ENCODE results near the gene CCDC175. TPM values are rescaled to one million over a fixed set of nuclear protein-coding genes. Genes with fewer than 3 reads are reported as not detected.

The CCDC175 gene
- polyA plus RNA-seq, 2 of the 4 experiments (the other 2 are of a cell fraction): not detected

- TF ChIP-seq TFCP2L1 (CRISPR knock-in tag; IDR thresholded peaks at IDR 0.05): no peak
Measured at GRCh38 chr14:59541731-59542130, 34.9 kb downstream of the CCDC175 start (continued).

GRCh38 chr14:59540852-59541251, 35.8 kb downstream of the CCDC175 start:
- CTCF ChIA-PET: no interaction called here
- ATAC-seq: no peak
- POLR2A ChIA-PET: interaction anchor here (0.7 kb wide), 1 partner anchor 57 kb away, joined by 3 read pairs; the partner anchor contains the start of gene L3HYPDH
- TF ChIP-seq RAD21 (conservative IDR thresholded peaks at IDR 0.05 in 1 of 2, IDR thresholded peaks at IDR 0.05 in 1 of 2) (no peak), HOXB13 (CRISPR knock-in tag; IDR thresholded peaks at IDR 0.05; ENCODE audit: low read depth) (no peak), CEBPB (IDR thresholded peaks at IDR 0.05) (no peak), KDM5A (IDR thresholded peaks at IDR 0.05) (no peak), SMC3 (IDR thresholded peaks at IDR 0.05) (no peak), KDM1A (IDR thresholded peaks at IDR 0.05; ENCODE audit: low read depth) (no peak), MAFK (IDR thresholded peaks at IDR 0.05; ENCODE audit: partially characterized antibody) (no peak), HEYL (CRISPR knock-in tag; IDR thresholded peaks at IDR 0.05) (no peak), EHF (CRISPR knock-in tag; IDR thresholded peaks at IDR 0.05) (no peak)
- DNase-seq (ENCODE audit: low read depth in 1 of 2, low spot score in 1 of 2): no peak
- Histone ChIP-seq H3K27ac (no peak overlapping the region), H3K4me1 (no peaks in the 10 kb centered on the region), H3K4me2 (no peak overlapping the region), H3K9me3 (no peaks in the 10 kb centered on the region), H3K4me3 (no peak overlapping the region)
- FAIRE-seq: no peak
- whole genome bisulfite sequencing (ENCODE audit: missing lambda C conversion rate): 4% methylated on average over 1 of the region's 1 CpG

DNA sequence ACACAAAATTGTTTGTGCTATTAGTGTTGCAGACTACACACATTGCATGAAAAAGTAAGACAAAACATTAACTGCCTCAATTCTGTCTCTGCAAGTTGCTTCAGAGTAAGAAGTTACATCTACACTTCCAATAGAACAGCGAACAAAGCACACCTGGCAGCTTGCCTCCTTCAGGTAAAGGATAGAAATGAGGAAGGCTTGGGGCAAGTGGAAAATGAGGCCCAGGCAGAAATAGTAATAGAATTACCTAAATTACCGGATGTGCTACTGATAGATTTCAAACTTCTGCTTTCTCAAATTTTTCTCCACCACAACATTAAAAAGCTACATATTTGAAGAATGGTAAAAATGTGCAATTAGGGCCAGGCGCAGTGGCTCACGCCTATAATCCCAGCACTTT, 37.7 kb downstream of the CCDC175 start:
- TF ChIP-seq, protein P1, sequence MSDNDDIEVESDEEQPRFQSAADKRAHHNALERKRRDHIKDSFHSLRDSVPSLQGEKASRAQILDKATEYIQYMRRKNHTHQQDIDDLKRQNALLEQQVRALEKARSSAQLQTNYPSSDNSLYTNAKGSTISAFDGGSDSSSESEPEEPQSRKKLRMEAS (IDR thresholded peaks at IDR 0.05): no peak
- TF ChIP-seq PHF8 (IDR thresholded peaks at IDR 0.05; ENCODE audit: borderline replicate concordance, low read depth): no peak
- no peak for TF ChIP-seq REST (IDR thresholded peaks at IDR 0.05)
- TF ChIP-seq, protein P2, sequence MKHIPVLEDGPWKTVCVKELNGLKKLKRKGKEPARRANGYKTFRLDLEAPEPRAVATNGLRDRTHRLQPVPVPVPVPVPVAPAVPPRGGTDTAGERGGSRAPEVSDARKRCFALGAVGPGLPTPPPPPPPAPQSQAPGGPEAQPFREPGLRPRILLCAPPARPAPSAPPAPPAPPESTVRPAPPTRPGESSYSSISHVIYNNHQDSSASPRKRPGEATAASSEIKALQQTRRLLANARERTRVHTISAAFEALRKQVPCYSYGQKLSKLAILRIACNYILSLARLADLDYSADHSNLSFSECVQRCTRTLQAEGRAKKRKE (CRISPR knock-in tag; IDR thresholded peaks at IDR 0.05; ENCODE audit: low read depth): no peak
- no peak for TF ChIP-seq TFCP2L1 (CRISPR knock-in tag; IDR thresholded peaks at IDR 0.05)
- TF ChIP-seq E2F6 (IDR thresholded peaks at IDR 0.05; ENCODE audit: borderline replicate concordance, low read depth): no peak
- no peak for TF ChIP-seq EHF (CRISPR knock-in tag; IDR thresholded peaks at IDR 0.05)
- no peak for TF ChIP-seq KDM1A (IDR thresholded peaks at IDR 0.05; ENCODE audit: low read depth)
- TF ChIP-seq CEBPB (IDR thresholded peaks at IDR 0.05): no peak
- no peak for TF ChIP-seq RAD21 (conservative IDR thresholded peaks at IDR 0.05 in 1 of 2, IDR thresholded peaks at IDR 0.05 in 1 of 2)
- no peak for TF ChIP-seq MYC (IDR thresholded peaks at IDR 0.05; ENCODE audit: borderline replicate concordance, low read length)
- TF ChIP-seq POLR2AphosphoS2 (conservative IDR thresholded peaks at IDR 0.05; ENCODE audit: low read length): no peak
- TF ChIP-seq HOXB13 (CRISPR knock-in tag; IDR thresholded peaks at IDR 0.05; ENCODE audit: low read depth): no peak
- DNase-seq (ENCODE audit: low read depth in 1 of 2, low spot score in 1 of 2): no peak
- ATAC-seq: no peak
- CTCF ChIA-PET: no interaction called here
- Histone ChIP-seq H3K27ac (no peak overlapping the region), H3K4me3 (no peak overlapping the region), H3K9me3 (no peaks in the 10 kb centered on the region), H3K4me1 (no peaks in the 10 kb centered on the region), H3K4me2 (no peak overlapping the region)
- POLR2A ChIA-PET: no interaction called here
- WGBS (ENCODE audit: missing lambda C conversion rate): 80% methylated on average over 4 of the region's 4 CpGs
- FAIRE-seq: no peak
